K562 (cell line): ENCODE results near the gene FAM50A.

ENCODE experiments used
- ARID3A ChIP-seq: IDR thresholded peaks from 2 replicates; pipeline ENCODE4 v1.6.1; 2012; ENCODE audit warnings: low read depth, low read length, improper control_type of control experiment, borderline replicate concordance
- ATF3 ChIP-seq, 2 experiments: fragments of 450-650 bp in 1 of 2; sonication (generic) in 1 of 2; formaldehyde crosslinking in 1 of 2; IDR thresholded peaks in 1 of 2; conservative IDR thresholded peaks in 1 of 2; 2 replicates each; pipeline versions ENCODE4 v1.6.1 to v1.8.1; 2016 to 2023; ENCODE audit warnings: mild to moderate bottlenecking in 2 of 2, moderate library complexity in 2 of 2, inconsistent platforms in 1 of 2, missing genetic modification reagents in 1 of 2
- C11orf30 ChIP-seq: fragments of 450-650 bp; IDR thresholded peaks from 2 replicates; pipeline ENCODE4 v1.6.1; 2016; ENCODE audit warnings: low read depth, mild to moderate bottlenecking
- CTCF ChIP-seq, 3 experiments: IDR thresholded peaks in 2 of 3; conservative IDR thresholded peaks in 1 of 3; 2 replicates each; pipeline ENCODE4 v1.5.1; 2011 to 2012; ENCODE audit warnings: low read length in 3 of 3, mild to moderate bottlenecking in 3 of 3, control low read depth in 2 of 3, improper control_type of control experiment in 1 of 3, inconsistent platforms in 1 of 3, low read depth in 1 of 3, mixed read lengths in 1 of 3, moderate library complexity in 1 of 3; ENCODE audit not compliant: insufficient read depth in 2 of 3
- GATAD2B ChIP-seq: fragments of 450-650 bp; IDR thresholded peaks from 2 replicates; pipeline ENCODE4 v1.6.1; 2017; ENCODE audit warnings: mild to moderate bottlenecking, borderline replicate concordance
- HMG20B ChIP-seq: fragments of 250-450 bp; sonication (Bioruptor Pico); IDR thresholded peaks from 2 replicates; pipeline ENCODE4 v1.5.0; 2021; ENCODE audit warnings: mild to moderate bottlenecking
- IFI16 ChIP-seq: fragments of 250-450 bp; sonication (Bioruptor Pico); IDR thresholded peaks from 2 replicates; pipeline ENCODE4 v2.1.2; 2022; ENCODE audit warnings: mild to moderate bottlenecking, inconsistent platforms
- LEF1 ChIP-seq: fragments of 450-650 bp; IDR thresholded peaks from 2 replicates; pipeline ENCODE4 v1.6.1; 2016; ENCODE audit warnings: mild to moderate bottlenecking
- MITF ChIP-seq: IDR thresholded peaks from 2 replicates; pipeline ENCODE4 v1.6.1; 2014; ENCODE audit warnings: antibody characterized with exemption
- POU5F1 ChIP-seq: fragments of 150-350 bp; IDR thresholded peaks from 2 replicates; pipeline ENCODE4 v1.6.1; 2014; ENCODE audit warnings: borderline replicate concordance, low read length, low read depth, mild to moderate bottlenecking; ENCODE audit not compliant: partially characterized antibody
- TAF1 ChIP-seq: IDR thresholded peaks from 2 replicates; pipeline ENCODE4 v1.6.1; 2011; ENCODE audit warnings: mild to moderate bottlenecking, low read length, moderate library complexity; ENCODE audit not compliant: insufficient read depth, control insufficient read depth, severe bottlenecking; ENCODE audit errors: extremely low read depth
- ZNF197 ChIP-seq: fragments of 200-800 bp; sonication (Bioruptor generic); IDR thresholded peaks from 2 replicates; pipeline ENCODE4 v1.6.1; 2016; ENCODE audit warnings: low read depth, missing genetic modification characterization, missing compliant biosample characterization
- TF ChIP-seq, protein P1 (sequence below): fragments of 250-450 bp; sonication (Bioruptor Pico); IDR thresholded peaks from 2 replicates; pipeline ENCODE4 v1.5.0; 2022; ENCODE audit warnings: mild to moderate bottlenecking

GRCh38 chrX:154402622-154403127 is 41.3 kb upstream of the FAM50A start:
- TF ChIP-seq ATF3 (IDR thresholded peaks at IDR 0.05) (no peak), ATF3 (CRISPR knock-in tag; conservative IDR thresholded peaks at IDR 0.05) (no peak), MITF (no peak), CTCF (IDR thresholded peaks at IDR 0.05 in 2 of 3, conservative IDR thresholded peaks at IDR 0.05 in 1 of 3; ENCODE audit: insufficient read depth in 2 of 3, low read depth in 1 of 3, low read length in 3 of 3) (no peak), IFI16 (CRISPR knock-in tag) (no peak), POU5F1 (no peak), C11orf30 (no peak), GATAD2B (no peak), TAF1 (no peak), ZNF197 (no peak), HMG20B (no peak), ARID3A (no peak), LEF1 (no peak)
- TF ChIP-seq, protein P1, sequence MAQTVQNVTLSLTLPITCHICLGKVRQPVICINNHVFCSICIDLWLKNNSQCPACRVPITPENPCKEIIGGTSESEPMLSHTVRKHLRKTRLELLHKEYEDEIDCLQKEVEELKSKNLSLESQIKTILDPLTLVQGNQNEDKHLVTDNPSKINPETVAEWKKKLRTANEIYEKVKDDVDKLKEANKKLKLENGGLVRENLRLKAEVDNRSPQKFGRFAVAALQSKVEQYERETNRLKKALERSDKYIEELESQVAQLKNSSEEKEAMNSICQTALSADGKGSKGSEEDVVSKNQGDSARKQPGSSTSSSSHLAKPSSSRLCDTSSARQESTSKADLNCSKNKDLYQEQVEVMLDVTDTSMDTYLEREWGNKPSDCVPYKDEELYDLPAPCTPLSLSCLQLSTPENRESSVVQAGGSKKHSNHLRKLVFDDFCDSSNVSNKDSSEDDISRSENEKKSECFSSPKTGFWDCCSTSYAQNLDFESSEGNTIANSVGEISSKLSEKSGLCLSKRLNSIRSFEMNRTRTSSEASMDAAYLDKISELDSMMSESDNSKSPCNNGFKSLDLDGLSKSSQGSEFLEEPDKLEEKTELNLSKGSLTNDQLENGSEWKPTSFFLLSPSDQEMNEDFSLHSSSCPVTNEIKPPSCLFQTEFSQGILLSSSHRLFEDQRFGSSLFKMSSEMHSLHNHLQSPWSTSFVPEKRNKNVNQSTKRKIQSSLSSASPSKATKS (CRISPR knock-in tag) = no peak
